H9 (cell line): ENCODE data around the gene ZNF281. TPM values are rescaled to one million over a fixed set of nuclear protein-coding genes. Genes with fewer than 3 reads are reported as not detected.

ENCODE experiments used
- DNase-seq: peaks from one replicate; pipeline ENCODE4 v3.0.0-alpha.2; 2017
- H2AFZ ChIP-seq: one replicate; pipeline ENCODE4 v1.6.1; 2013; ENCODE audit warnings: mild to moderate bottlenecking, low read length, control low read depth, moderate library complexity
- H2AK5ac ChIP-seq: 2 replicates; pipeline ENCODE4 v1.6.1; 2013; ENCODE audit warnings: low read length, control low read depth, mixed read lengths; ENCODE audit not compliant: insufficient read length
- H2BK120ac ChIP-seq: one replicate; pipeline ENCODE4 v1.6.1; 2013; ENCODE audit warnings: low read depth, mild to moderate bottlenecking, low read length, control low read depth, inconsistent platforms; ENCODE audit not compliant: poor library complexity, severe bottlenecking
- H2BK12ac ChIP-seq: 2 replicates; pipeline ENCODE4 v1.6.1; 2013; ENCODE audit warnings: low read length, control low read depth, mixed read lengths, low read depth; ENCODE audit not compliant: insufficient read length
- H2BK15ac ChIP-seq: 2 replicates; pipeline ENCODE4 v1.6.1; 2013; ENCODE audit warnings: low read depth, low read length, control low read depth
- H2BK20ac ChIP-seq: one replicate; pipeline ENCODE4 v1.6.1; 2013; ENCODE audit warnings: low read depth, mild to moderate bottlenecking, low read length, control low read depth, inconsistent platforms; ENCODE audit not compliant: poor library complexity, severe bottlenecking
- H2BK5ac ChIP-seq: 2 replicates; pipeline ENCODE4 v1.6.1; 2013; ENCODE audit warnings: low read length, control low read depth, mixed read lengths; ENCODE audit not compliant: insufficient read length
- H3K14ac ChIP-seq: 2 replicates; pipeline ENCODE4 v1.6.1; 2013; ENCODE audit warnings: low read length, control low read depth; ENCODE audit not compliant: insufficient read depth
- H3K18ac ChIP-seq: 2 replicates; pipeline ENCODE4 v1.6.1; 2013; ENCODE audit warnings: low read depth, mild to moderate bottlenecking, mixed read lengths, low read length, control low read depth; ENCODE audit not compliant: insufficient read length
- H3K23ac ChIP-seq: 2 replicates; pipeline ENCODE4 v1.6.1; 2013; ENCODE audit warnings: low read length, control low read depth, mixed read lengths, low read depth; ENCODE audit not compliant: insufficient read length
- H3K23me2 ChIP-seq: 2 replicates; pipeline ENCODE4 v1.6.1; 2013; ENCODE audit warnings: low read depth, mild to moderate bottlenecking, mixed read lengths, low read length, control low read depth; ENCODE audit not compliant: insufficient read length, poor library complexity, severe bottlenecking
- H3K27ac ChIP-seq: 2 replicates; pipeline ENCODE4 v1.5.1; 2013; ENCODE audit warnings: low read length, control low read depth, mixed read lengths, low read depth; ENCODE audit not compliant: insufficient read length
- H3K27me3 ChIP-seq: 2 replicates; pipeline ENCODE4 v1.6.1; 2013; ENCODE audit warnings: low read length, control low read depth, inconsistent platforms; ENCODE audit not compliant: insufficient read depth
- H3K4ac ChIP-seq: 2 replicates; pipeline ENCODE4 v1.6.1; 2013; ENCODE audit warnings: low read depth, mild to moderate bottlenecking, control low read depth, inconsistent platforms, low read length, moderate library complexity
- H3K4me1 ChIP-seq: 2 replicates; pipeline ENCODE4 v1.6.1; 2013; ENCODE audit warnings: low read length, control low read depth, inconsistent platforms; ENCODE audit not compliant: insufficient read depth
- H3K4me2 ChIP-seq: 2 replicates; pipeline ENCODE4 v1.6.1; 2013; ENCODE audit warnings: low read length, control low read depth, mixed read lengths; ENCODE audit not compliant: insufficient read length, insufficient read depth
- H3K56ac ChIP-seq: 2 replicates; pipeline ENCODE4 v1.6.1; 2013; ENCODE audit warnings: low read depth, mild to moderate bottlenecking, mixed read lengths, low read length, control low read depth; ENCODE audit not compliant: insufficient read length
- H3K79me1 ChIP-seq: 2 replicates; pipeline ENCODE4 v1.6.1; 2013; ENCODE audit warnings: low read depth, mild to moderate bottlenecking, moderate library complexity, low read length, control low read depth, inconsistent platforms; ENCODE audit not compliant: insufficient read depth, poor library complexity, severe bottlenecking
- H3K79me2 ChIP-seq: 2 replicates; pipeline ENCODE4 v1.6.1; 2013; ENCODE audit warnings: low read length, control low read depth, inconsistent platforms; ENCODE audit not compliant: insufficient read depth
- H3K9ac ChIP-seq: 2 replicates; pipeline ENCODE4 v1.6.1; 2013; ENCODE audit warnings: low read length, control low read depth, mixed read lengths; ENCODE audit not compliant: insufficient read length; ENCODE audit errors: extremely low read depth
- H3K9me3 ChIP-seq: one replicate; pipeline ENCODE4 v1.6.1; 2013; ENCODE audit warnings: low read depth, low read length, inconsistent platforms; ENCODE audit not compliant: control insufficient read depth
- H3T11ph ChIP-seq: one replicate; pipeline ENCODE4 v1.6.1; 2013; ENCODE audit warnings: mild to moderate bottlenecking, low read length, control low read depth, inconsistent platforms
- H4K20me1 ChIP-seq: one replicate; pipeline ENCODE4 v1.6.1; 2013; ENCODE audit not compliant: control insufficient read depth, insufficient read length, insufficient read depth
- H4K5ac ChIP-seq: 2 replicates; pipeline ENCODE4 v1.6.1; 2013; ENCODE audit warnings: low read depth, mild to moderate bottlenecking, mixed read lengths, low read length, control low read depth; ENCODE audit not compliant: insufficient read length
- H4K8ac ChIP-seq: replicated peaks from 2 replicates; pipeline ENCODE4 v1.6.1; 2013; ENCODE audit warnings: low read length, control low read depth, mixed read lengths, low read depth; ENCODE audit not compliant: insufficient read length
- H4K91ac ChIP-seq: 2 replicates; pipeline ENCODE4 v1.6.1; 2013; ENCODE audit warnings: low read depth, mild to moderate bottlenecking, moderate library complexity, mixed read lengths, low read length, control low read depth; ENCODE audit not compliant: insufficient read length
- H3K27ac Mint-ChIP-seq, 3 experiments: 2 replicates in 2 of 3; 3 replicates in 1 of 3; pipeline ENCODE4 v1.8.0; 2020 to 2021; ENCODE audit warnings: mixed read lengths in 3 of 3, mild to moderate bottlenecking in 1 of 3, moderate library complexity in 1 of 3
- H3K27me3 Mint-ChIP-seq: 2 replicates; pipeline ENCODE4 v1.8.0; 2021; ENCODE audit warnings: low read depth, mild to moderate bottlenecking, moderate library complexity, mixed read lengths
- H3K36me3 Mint-ChIP-seq, 3 experiments: 2 replicates in 2 of 3; 3 replicates in 1 of 3; pipeline ENCODE4 v1.8.0; 2020 to 2021; ENCODE audit warnings: low read depth in 3 of 3, mixed read lengths in 3 of 3; ENCODE audit not compliant: insufficient read depth in 1 of 3
- H3K4me1 Mint-ChIP-seq, 2 experiments: 2 replicates each; pipeline ENCODE4 v1.8.0; 2020; ENCODE audit warnings: mixed read lengths in 2 of 2
- H3K4me3 Mint-ChIP-seq, 2 experiments: 2 replicates in 1 of 2; 3 replicates in 1 of 2; pipeline ENCODE4 v1.8.0; 2020 to 2021; ENCODE audit warnings: mild to moderate bottlenecking in 2 of 2, mixed read lengths in 2 of 2, moderate library complexity in 1 of 2
- H3K9me3 Mint-ChIP-seq, 2 experiments: 2 replicates in 1 of 2; 3 replicates in 1 of 2; pipeline ENCODE4 v1.8.0; 2020; ENCODE audit warnings: mild to moderate bottlenecking in 2 of 2, mixed read lengths in 2 of 2, moderate library complexity in 1 of 2
- CTCF ChIP-seq: fragments of 200-600 bp; sonication (generic); conservative IDR thresholded peaks from 3 replicates; pipeline ENCODE4 v1.8.0; 2021; ENCODE audit warnings: antibody characterized with exemption, mild to moderate bottlenecking
- WGBS: extraction: QIAGEN DNeasy Blood & Tissue Kit; methylation state at CpG from one replicate; pipeline ENCODE4 v1.1.7; 2013; ENCODE audit warnings: missing lambda C conversion rate, low lambda C conversion rate, mixed read lengths; ENCODE audit not compliant: insufficient read length; ENCODE audit errors: extremely low coverage; 5-methylcytosine and 5-hydroxymethylcytosine counted together
- total RNA-seq: library from RNA; stranded (reverse); gene quantifications from 2 replicates; pipeline ENCODE4 v1.2.1, GENCODE V29; 2021

The ZNF281 gene
- total RNA-seq, 1 experiment from 2014 or later: 75.2 TPM

- Histone ChIP-seq H3T11ph (no peak overlapping the region), H2BK12ac (no peak overlapping the region), H3K4me1 (peaks cover 7% of the 10 kb centered on the region; the same call in 1 of the 2 replicates), H4K8ac (no peak overlapping the region), H3K79me1 (no peaks in the 10 kb centered on the region), H3K23ac (no peak overlapping the region), H3K79me2 (no peaks in the 10 kb centered on the region), H2BK5ac (no peak overlapping the region), H3K56ac (no peak overlapping the region), H3K23me2 (no peaks in the 10 kb centered on the region), H2BK15ac (no peak overlapping the region), H4K20me1 (no peaks in the 10 kb centered on the region), H2BK120ac (no peak overlapping the region), H3K4me2 (no peak overlapping the region), H3K27ac (no peak overlapping the region), H4K5ac (no peak overlapping the region), H2AK5ac (no peak overlapping the region), H3K9ac (no peak overlapping the region), H3K27me3 (no peaks in the 10 kb centered on the region), H3K4ac (no peak overlapping the region), H4K91ac (no peak overlapping the region), H2BK20ac (no peak overlapping the region), H3K18ac (no peak overlapping the region), H3K14ac (no peak overlapping the region), H3K9me3 (no peaks in the 10 kb centered on the region), H2AFZ (no peak overlapping the region)
- Mint-ChIP-seq H3K4me1 (peaks cover 23 to 38% of the 10 kb centered on the region in 2 experiments), H3K4me3 (no peak overlapping the region), H3K27ac (peak overlapping the region in 1 of 3 experiments; percentile 52; a peak in 3 of 7 replicates), H3K36me3 (peaks cover 3 to 13% (median 4%) of the 10 kb centered on the region in 3 experiments; a peak in 5 of 7 replicates), H3K9me3 (no peaks in the 10 kb centered on the region; a peak in 1 of 5 replicates), H3K27me3 (no peaks in the 10 kb centered on the region)
- no CpG with 5 or more reads among the region's 5 CpGs for WGBS
- no peak for TF ChIP-seq CTCF
- DNase-seq: no peak
These were observed 44.6 kb upstream of the ZNF281 start for GRCh38 chr1:200454425-200454824.
